ENCODE data around the gene RCHY1. TPM values are rescaled to one million over a fixed set of nuclear protein-coding genes. Genes with fewer than 3 reads are reported as not detected.

Gene RCHY1
- total and polyA plus RNA-seq, 4 donors = 14.7 to 24.8 (median 18.0) TPM

DNA sequence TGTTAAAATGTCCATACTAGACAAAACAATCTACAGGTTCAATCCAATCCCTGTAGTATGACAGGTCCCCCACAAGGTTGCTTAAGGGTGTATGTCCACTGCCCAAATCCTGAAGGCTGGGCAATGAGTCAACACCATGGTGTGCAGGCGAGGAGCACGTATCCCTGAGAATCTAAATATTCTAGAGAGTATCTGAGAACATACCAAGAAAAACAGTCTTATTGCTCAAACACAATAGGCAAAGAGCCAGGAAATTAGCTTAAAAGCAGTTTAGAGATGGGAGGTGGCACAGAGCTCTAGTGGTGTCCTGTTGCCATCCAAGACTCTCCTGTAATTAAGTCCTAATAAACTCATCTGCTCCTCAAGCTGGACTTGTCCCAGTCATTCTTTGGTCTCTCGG lies 37.0 kb downstream of the RCHY1 start:
- Histone ChIP-seq H3K27ac (ENCODE audit: low read depth in 1 of 2, low read length in 2 of 2) (no peak overlapping the region), H3K9ac (ENCODE audit: low read depth in 1 of 2, low read length in 2 of 2) (no peak overlapping the region), H3K4me3 (ENCODE audit: low read depth in 1 of 3, low read length in 3 of 3) (no peak overlapping the region), H3K4me1 (ENCODE audit: control insufficient read depth in 4 of 4, insufficient read depth in 4 of 4, low read length in 3 of 4) (no peaks in the 10 kb centered on the region), H3K36me3 (ENCODE audit: control insufficient read depth in 4 of 4, insufficient read depth in 3 of 4, low read depth in 1 of 4, low read length in 3 of 4) (peaks cover 3 to 28% (median 23%) of the 10 kb centered on the region in 4 donors), H3K27me3 (ENCODE audit: control insufficient read depth in 4 of 4, insufficient read depth in 4 of 4, low read length in 3 of 4) (no peaks in the 10 kb centered on the region), H3K9me3 (ENCODE audit: control insufficient read depth in 4 of 4, low read length in 3 of 4) (no peaks in the 10 kb centered on the region)
- TF ChIP-seq, protein P1, sequence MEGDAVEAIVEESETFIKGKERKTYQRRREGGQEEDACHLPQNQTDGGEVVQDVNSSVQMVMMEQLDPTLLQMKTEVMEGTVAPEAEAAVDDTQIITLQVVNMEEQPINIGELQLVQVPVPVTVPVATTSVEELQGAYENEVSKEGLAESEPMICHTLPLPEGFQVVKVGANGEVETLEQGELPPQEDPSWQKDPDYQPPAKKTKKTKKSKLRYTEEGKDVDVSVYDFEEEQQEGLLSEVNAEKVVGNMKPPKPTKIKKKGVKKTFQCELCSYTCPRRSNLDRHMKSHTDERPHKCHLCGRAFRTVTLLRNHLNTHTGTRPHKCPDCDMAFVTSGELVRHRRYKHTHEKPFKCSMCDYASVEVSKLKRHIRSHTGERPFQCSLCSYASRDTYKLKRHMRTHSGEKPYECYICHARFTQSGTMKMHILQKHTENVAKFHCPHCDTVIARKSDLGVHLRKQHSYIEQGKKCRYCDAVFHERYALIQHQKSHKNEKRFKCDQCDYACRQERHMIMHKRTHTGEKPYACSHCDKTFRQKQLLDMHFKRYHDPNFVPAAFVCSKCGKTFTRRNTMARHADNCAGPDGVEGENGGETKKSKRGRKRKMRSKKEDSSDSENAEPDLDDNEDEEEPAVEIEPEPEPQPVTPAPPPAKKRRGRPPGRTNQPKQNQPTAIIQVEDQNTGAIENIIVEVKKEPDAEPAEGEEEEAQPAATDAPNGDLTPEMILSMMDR (IDR thresholded peaks at IDR 0.05; ENCODE audit: low read depth, low read length, missing input control) = no peak
- no peak for TF ChIP-seq EGR1 (IDR thresholded peaks at IDR 0.05; ENCODE audit: low read depth in 2 of 2)
- TF ChIP-seq JUND (IDR thresholded peaks at IDR 0.05) = no peak
- TF ChIP-seq, protein P2, sequence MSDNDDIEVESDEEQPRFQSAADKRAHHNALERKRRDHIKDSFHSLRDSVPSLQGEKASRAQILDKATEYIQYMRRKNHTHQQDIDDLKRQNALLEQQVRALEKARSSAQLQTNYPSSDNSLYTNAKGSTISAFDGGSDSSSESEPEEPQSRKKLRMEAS (IDR thresholded peaks at IDR 0.05) = no peak
- no peak for TF ChIP-seq RAD21 (IDR thresholded peaks at IDR 0.05)
- TF ChIP-seq TAF1 (conservative IDR thresholded peaks at IDR 0.05) = no peak
- TF ChIP-seq YY1 (IDR thresholded peaks at IDR 0.05) = no peak
- no peak for TF ChIP-seq RXRA (IDR thresholded peaks at IDR 0.05)
- no peak for TF ChIP-seq FOXA1 (IDR thresholded peaks at IDR 0.05)
- no peak for TF ChIP-seq SP1 (IDR thresholded peaks at IDR 0.05)
- TF ChIP-seq NR2F2 (IDR thresholded peaks at IDR 0.05) = no peak
- TF ChIP-seq FOXA2 (IDR thresholded peaks at IDR 0.05) = no peak
- TF ChIP-seq HNF4G (IDR thresholded peaks at IDR 0.05) = no peak
- TF ChIP-seq GABPA (IDR thresholded peaks at IDR 0.05 in 1 of 2, conservative IDR thresholded peaks at IDR 0.05 in 1 of 2) = no peak
- TF ChIP-seq, protein P3, sequence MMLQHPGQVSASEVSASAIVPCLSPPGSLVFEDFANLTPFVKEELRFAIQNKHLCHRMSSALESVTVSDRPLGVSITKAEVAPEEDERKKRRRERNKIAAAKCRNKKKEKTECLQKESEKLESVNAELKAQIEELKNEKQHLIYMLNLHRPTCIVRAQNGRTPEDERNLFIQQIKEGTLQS (IDR thresholded peaks at IDR 0.05) = no peak
- TF ChIP-seq, protein P4, sequence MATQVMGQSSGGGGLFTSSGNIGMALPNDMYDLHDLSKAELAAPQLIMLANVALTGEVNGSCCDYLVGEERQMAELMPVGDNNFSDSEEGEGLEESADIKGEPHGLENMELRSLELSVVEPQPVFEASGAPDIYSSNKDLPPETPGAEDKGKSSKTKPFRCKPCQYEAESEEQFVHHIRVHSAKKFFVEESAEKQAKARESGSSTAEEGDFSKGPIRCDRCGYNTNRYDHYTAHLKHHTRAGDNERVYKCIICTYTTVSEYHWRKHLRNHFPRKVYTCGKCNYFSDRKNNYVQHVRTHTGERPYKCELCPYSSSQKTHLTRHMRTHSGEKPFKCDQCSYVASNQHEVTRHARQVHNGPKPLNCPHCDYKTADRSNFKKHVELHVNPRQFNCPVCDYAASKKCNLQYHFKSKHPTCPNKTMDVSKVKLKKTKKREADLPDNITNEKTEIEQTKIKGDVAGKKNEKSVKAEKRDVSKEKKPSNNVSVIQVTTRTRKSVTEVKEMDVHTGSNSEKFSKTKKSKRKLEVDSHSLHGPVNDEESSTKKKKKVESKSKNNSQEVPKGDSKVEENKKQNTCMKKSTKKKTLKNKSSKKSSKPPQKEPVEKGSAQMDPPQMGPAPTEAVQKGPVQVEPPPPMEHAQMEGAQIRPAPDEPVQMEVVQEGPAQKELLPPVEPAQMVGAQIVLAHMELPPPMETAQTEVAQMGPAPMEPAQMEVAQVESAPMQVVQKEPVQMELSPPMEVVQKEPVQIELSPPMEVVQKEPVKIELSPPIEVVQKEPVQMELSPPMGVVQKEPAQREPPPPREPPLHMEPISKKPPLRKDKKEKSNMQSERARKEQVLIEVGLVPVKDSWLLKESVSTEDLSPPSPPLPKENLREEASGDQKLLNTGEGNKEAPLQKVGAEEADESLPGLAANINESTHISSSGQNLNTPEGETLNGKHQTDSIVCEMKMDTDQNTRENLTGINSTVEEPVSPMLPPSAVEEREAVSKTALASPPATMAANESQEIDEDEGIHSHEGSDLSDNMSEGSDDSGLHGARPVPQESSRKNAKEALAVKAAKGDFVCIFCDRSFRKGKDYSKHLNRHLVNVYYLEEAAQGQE (IDR thresholded peaks at IDR 0.05) = no peak
- DNase-seq (ENCODE audit: low spot score) = no peak
- WGBS = 98% methylated on average over 3 of the region's 3 CpGs

DNA sequence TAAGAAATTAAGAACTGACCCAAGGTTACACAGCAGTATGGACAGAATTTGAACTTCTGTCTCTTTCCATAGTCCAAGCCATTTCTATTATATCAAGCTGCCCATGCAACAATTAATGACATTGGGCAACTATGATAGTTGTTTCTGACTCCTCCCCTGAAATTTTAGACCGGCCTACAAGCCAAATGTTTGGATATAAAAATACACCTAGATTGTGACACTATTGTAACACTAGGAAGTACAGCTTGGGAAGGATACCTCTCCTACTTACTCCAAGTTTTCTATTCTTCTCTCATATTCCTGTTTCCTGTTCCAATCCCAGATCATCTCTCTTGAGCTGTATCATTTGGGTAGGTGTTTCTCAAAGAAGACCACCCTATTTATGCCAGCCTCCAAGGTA lies 43.5 kb downstream of the RCHY1 start:
- 94% methylated on average over 1 of the region's 1 CpG for WGBS
- H3K36me3 ChIP-seq (ENCODE audit: control insufficient read depth in 4 of 4, insufficient read depth in 3 of 4, low read depth in 1 of 4, low read length in 3 of 4) = peaks cover 0 to 1% (median 0%) of the 10 kb centered on the region in 4 donors
- H3K9ac ChIP-seq (ENCODE audit: low read depth in 1 of 2, low read length in 2 of 2) = no peak overlapping the region
- TF ChIP-seq SP1 (IDR thresholded peaks at IDR 0.05) = no peak
- TF ChIP-seq FOXA2 (IDR thresholded peaks at IDR 0.05) = no peak
- TF ChIP-seq, protein P3 (IDR thresholded peaks at IDR 0.05) = no peak
- no peak for TF ChIP-seq FOXA1 (IDR thresholded peaks at IDR 0.05)
- no peak for TF ChIP-seq HNF4A (conservative IDR thresholded peaks at IDR 0.05)
- TF ChIP-seq JUND (IDR thresholded peaks at IDR 0.05) = no peak
- TF ChIP-seq, protein P5, sequence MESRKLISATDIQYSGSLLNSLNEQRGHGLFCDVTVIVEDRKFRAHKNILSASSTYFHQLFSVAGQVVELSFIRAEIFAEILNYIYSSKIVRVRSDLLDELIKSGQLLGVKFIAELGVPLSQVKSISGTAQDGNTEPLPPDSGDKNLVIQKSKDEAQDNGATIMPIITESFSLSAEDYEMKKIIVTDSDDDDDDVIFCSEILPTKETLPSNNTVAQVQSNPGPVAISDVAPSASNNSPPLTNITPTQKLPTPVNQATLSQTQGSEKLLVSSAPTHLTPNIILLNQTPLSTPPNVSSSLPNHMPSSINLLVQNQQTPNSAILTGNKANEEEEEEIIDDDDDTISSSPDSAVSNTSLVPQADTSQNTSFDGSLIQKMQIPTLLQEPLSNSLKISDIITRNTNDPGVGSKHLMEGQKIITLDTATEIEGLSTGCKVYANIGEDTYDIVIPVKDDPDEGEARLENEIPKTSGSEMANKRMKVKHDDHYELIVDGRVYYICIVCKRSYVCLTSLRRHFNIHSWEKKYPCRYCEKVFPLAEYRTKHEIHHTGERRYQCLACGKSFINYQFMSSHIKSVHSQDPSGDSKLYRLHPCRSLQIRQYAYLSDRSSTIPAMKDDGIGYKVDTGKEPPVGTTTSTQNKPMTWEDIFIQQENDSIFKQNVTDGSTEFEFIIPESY (IDR thresholded peaks at IDR 0.05) = no peak
- TF ChIP-seq, protein P4 (IDR thresholded peaks at IDR 0.05) = no peak
- TF ChIP-seq YY1 (IDR thresholded peaks at IDR 0.05) = no peak
- TF ChIP-seq, protein P2 (IDR thresholded peaks at IDR 0.05) = no peak
- no peak for TF ChIP-seq NR2F2 (IDR thresholded peaks at IDR 0.05)
- no peak for TF ChIP-seq TAF1 (conservative IDR thresholded peaks at IDR 0.05)
- no peak for TF ChIP-seq RXRA (IDR thresholded peaks at IDR 0.05)
- TF ChIP-seq HNF4G (IDR thresholded peaks at IDR 0.05) = no peak
- no peak for TF ChIP-seq RAD21 (IDR thresholded peaks at IDR 0.05)

More for the DNA sequence above, 43.5 kb downstream of the RCHY1 start:
- DNase-seq (ENCODE audit: low spot score) = no peak
- Histone ChIP-seq H3K4me3 (ENCODE audit: low read depth in 1 of 3, low read length in 3 of 3) (no peak overlapping the region), H3K4me1 (ENCODE audit: control insufficient read depth in 4 of 4, insufficient read depth in 4 of 4, low read length in 3 of 4) (no peaks in the 10 kb centered on the region), H3K27ac (ENCODE audit: low read depth in 1 of 2, low read length in 2 of 2) (no peak overlapping the region), H3K9me3 (ENCODE audit: control insufficient read depth in 4 of 4, low read length in 3 of 4) (no peaks in the 10 kb centered on the region), H3K27me3 (ENCODE audit: control insufficient read depth in 4 of 4, insufficient read depth in 4 of 4, low read length in 3 of 4) (no peaks in the 10 kb centered on the region)
